ENCODE results near the gene MYH14. TPM values are rescaled to one million over a fixed set of nuclear protein-coding genes. Genes with fewer than 3 reads are reported as not detected.

MYH14 gene
- total RNA-seq, 4 donors from 2014 or later = 110 to 329 (median 202) TPM

- no peak overlapping the region for H3K4me3 ChIP-seq (ENCODE audit: low read depth, poor library complexity, severe bottlenecking)
- 88 to 94% methylated on average over 11 to 12 of the region's 12 CpGs for WGBS, 2 donors
- intact Hi-C loops (cut with DNase I; ENCODE audit: low total_unique reads) = no loop called here
- DNase-seq (ENCODE audit: low spot score in 2 of 2) = no peak
- no peak for TF ChIP-seq CTCF (IDR thresholded peaks at IDR 0.05)
- no peak for TF ChIP-seq POLR2A (IDR thresholded peaks at IDR 0.05)
Measured at GRCh38 chr19:50320051-50320450, 116.6 kb downstream of the MYH14 start.

GRCh38 chr19:50320596-50320995 is 117.2 kb downstream of the MYH14 start:
- no peak for TF ChIP-seq POLR2A (IDR thresholded peaks at IDR 0.05)
- TF ChIP-seq CTCF (IDR thresholded peaks at IDR 0.05) = no peak
- H3K4me3 ChIP-seq (ENCODE audit: low read depth, poor library complexity, severe bottlenecking) = no peak overlapping the region
- 87 to 92% methylated on average over 20 of the region's 20 CpGs for WGBS, 2 donors
- intact Hi-C loops (cut with DNase I; ENCODE audit: low total_unique reads) = no loop called here
- DNase-seq (ENCODE audit: low spot score in 2 of 2) = no peak

DNA sequence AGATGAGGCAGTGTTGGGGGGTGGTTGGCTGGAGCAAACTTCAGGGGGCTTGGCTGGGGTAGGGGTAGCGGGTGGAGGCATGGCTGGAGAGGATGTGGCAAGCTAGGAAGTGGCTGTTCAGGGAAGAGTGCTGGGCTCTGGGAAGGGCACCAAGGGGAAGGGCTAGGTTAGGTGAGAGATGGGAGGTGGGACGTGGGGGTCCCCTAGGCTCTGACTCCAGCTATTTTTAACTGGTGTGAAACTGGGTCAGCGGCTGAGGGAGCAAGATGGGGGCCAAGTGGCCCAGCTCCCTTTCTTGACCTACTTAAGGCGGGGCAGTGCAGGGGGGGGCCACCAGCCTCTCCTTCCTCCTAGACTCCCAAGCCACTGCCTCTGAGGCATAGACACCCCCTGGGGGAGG is 118.4 kb downstream of the MYH14 start:
- no peak for DNase-seq (ENCODE audit: low spot score in 2 of 2)
- 80 to 90% methylated on average over 4 of the region's 4 CpGs for WGBS, 2 donors
- H3K4me3 ChIP-seq (ENCODE audit: low read depth, poor library complexity, severe bottlenecking) = no peak overlapping the region
- intact Hi-C loops (cut with DNase I; ENCODE audit: low total_unique reads) = no loop called here
- TF ChIP-seq CTCF (IDR thresholded peaks at IDR 0.05) (no peak), POLR2A (IDR thresholded peaks at IDR 0.05) (no peak)

- TF ChIP-seq POLR2A (IDR thresholded peaks at IDR 0.05) (no peak), CTCF (IDR thresholded peaks at IDR 0.05) (no peak)
- DNase-seq (ENCODE audit: low spot score in 2 of 2) = no peak
- no peak overlapping the region for H3K4me3 ChIP-seq (ENCODE audit: low read depth, poor library complexity, severe bottlenecking)
- intact Hi-C loops (cut with DNase I; ENCODE audit: low total_unique reads) = no loop called here
- 80 to 85% methylated on average over 12 of the region's 12 CpGs for WGBS, 2 donors
Measured at GRCh38 chr19:50322234-50322633, 118.8 kb downstream of the MYH14 start.

GRCh38 chr19:50322931-50323781 is 119.7 kb downstream of the MYH14 start:
- no peak for TF ChIP-seq POLR2A (IDR thresholded peaks at IDR 0.05)
- no peak for TF ChIP-seq CTCF (IDR thresholded peaks at IDR 0.05)
- WGBS, 2 donors = 92 to 93% methylated on average over 45 to 49 of the region's 55 CpGs
- DNase-seq (ENCODE audit: low spot score in 2 of 2) = no peak
- H3K4me3 ChIP-seq (ENCODE audit: low read depth, poor library complexity, severe bottlenecking) = no peak overlapping the region
- intact Hi-C loops (cut with DNase I; ENCODE audit: low total_unique reads) = no loop called here

- no peak overlapping the region for H3K4me3 ChIP-seq (ENCODE audit: low read depth, poor library complexity, severe bottlenecking)
- intact Hi-C loops (cut with DNase I; ENCODE audit: low total_unique reads) = no loop called here
- TF ChIP-seq CTCF (IDR thresholded peaks at IDR 0.05) = no peak
- no peak for TF ChIP-seq POLR2A (IDR thresholded peaks at IDR 0.05)
- 90 to 92% methylated on average over 12 of the region's 12 CpGs for WGBS, 2 donors
- no peak for DNase-seq (ENCODE audit: low spot score in 2 of 2)
Measured at GRCh38 chr19:50323782-50324133, 120.3 kb downstream of the MYH14 start.
